ENCODE results near the gene SEPTIN12.

SEPTIN12 gene

DNA sequence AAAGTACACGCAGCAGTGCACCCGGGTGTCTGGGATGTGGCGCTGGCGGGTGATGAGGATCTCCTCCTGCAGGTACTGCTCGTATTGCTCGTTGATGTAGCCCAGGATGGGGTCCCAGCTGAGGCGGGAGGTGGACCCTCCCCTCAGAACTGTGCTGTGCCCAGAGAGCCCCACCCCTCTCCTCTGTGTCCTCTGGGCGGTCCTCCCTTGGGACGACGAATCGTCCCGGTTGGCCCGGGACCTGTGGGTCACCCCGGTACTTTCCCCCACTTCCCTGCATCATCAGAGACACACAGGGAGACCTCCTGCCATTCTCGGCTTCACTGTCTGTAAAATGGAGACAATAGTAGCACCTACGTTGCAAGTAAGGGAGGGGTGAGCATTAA, 4.2 kb downstream of the SEPTIN12 start:
- no peak for DNase-seq (ENCODE audit: low spot score)

DNA sequence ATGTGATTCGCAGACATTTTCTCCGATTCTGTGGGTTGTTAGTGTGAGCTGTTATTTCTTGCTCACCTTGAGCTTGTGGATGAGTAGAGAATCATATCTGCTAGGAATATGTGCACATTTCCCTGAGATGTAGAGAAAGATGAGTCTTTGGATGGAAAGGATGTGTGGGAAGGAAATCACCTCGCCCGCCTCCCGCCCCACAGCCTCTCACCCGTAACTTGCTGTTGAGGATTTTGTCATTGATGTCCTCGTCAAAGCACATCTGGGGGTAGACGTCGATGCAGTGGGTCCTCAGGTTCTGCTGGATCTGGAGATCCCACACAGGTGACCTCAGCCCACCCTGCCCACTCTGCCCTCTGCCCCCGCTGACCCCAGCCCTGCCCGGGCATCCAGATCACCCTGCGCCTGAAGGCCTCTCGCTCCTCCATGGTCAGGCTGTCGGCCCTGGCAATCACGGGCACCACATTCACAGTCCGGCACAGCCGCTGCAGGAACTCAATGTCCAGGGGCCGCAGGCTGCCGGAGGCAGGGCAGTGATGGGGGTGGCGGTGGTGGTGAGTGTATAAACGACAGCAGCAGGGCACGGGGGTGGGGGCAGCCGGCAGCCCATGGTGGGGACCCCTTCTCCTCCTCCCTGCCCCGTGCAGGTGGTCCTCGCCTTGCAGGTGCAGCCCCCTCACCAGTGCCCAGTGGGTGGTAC, 4.7 kb downstream of the SEPTIN12 start:
- DNase-seq (ENCODE audit: low spot score), result no peak

DNA sequence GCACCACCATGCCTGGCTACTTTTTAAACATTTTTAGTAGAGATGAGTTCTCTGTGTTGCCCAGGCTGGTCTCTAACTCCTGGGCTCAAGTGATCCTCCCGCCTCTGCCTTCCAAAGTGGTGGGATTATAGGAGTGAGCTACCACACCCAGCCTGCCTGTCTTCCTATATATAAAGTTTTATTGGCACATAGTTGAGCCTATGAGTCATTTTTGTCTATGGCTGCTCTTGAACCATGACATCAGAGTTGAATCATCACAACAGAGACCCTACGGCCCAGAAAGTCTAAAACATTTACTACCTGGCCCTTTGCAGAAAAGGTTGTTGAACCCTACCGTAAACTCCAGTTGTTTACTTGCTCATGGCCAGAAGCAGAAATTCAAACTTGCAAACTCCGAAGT, 7.9 kb downstream of the SEPTIN12 start:
- no peak for DNase-seq (ENCODE audit: low spot score)

DNA sequence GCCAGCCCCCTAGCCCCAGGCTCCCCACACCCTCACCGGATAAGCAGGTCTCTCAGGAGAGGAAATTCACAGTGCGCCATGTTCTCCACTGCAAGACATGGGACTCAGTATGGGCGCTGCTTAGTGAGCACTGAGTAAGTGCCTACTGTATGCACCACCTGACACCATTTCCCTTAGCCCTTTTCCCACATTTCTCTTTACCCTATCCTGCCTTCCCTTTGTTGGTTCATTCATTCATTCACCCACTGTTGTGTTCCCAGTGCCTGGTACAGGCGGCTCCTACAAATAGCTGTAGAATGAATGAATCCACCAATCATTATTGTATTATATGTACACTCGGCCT, 10.1 kb downstream of the SEPTIN12 start:
- DNase-seq (ENCODE audit: low spot score), result no peak

DNA sequence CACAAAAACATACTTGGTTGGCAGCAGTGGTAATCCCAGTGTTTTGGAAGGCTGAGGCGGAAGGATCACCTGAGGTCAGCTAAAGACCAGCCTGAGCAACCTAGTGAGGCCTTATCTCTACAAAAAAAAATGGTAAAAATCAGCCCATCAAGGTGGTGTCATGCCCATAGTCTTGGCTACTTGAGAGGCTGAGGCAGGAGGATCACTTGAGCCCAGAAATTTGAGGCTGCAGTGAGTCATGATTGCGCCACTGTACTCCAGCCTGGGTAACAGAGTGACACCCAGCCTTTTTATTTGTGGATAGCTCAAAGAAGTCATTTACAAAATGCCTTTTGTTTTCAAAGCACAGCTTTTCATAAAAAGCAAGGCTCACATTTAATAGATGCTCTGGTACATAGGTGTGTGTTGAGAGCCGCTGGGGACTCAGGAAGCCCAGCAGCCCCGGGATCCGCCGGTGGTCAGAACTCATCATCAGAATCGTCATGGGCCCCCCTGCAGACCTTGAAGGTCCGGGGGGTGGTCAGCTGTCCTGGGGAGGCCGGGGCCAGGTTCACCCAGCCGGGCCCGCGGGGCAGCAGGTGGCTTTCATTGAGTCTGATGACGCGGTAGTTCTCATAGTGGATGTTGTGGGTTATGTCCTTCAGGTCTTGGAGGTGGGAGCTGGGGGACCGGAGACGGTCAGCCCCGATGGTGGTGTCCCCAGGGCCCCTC, 10.7 kb downstream of the SEPTIN12 start:
- no peak for DNase-seq (ENCODE audit: low spot score)

DNA sequence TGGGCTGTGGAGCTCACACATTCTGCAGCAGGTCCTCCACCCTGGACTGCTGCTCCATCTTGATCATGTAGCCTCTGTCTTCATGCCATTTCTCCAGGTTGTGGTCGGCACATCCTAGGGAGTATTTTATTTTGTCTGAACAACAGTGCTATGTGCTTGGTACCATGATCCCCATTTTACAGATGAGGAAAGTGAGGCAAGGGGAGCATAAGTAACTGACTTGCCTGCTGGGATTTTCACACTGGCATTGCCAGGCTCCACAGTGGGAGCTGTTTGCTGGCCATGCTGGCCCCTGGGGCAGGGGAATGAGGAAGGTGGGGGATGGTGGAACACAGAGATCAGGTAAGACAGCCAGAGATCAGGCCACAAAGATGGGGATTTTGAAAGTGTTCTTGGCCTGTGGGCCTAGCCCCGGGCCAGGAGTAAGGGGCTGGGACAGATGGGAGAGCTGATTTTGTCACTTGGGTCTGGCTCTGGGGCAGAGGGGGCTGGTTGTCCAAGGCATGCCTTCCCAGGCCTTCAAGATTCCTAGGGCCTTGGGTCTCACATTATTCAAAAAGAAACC, 11.9 kb downstream of the SEPTIN12 start:
- no peak for DNase-seq (ENCODE audit: low spot score)

DNA sequence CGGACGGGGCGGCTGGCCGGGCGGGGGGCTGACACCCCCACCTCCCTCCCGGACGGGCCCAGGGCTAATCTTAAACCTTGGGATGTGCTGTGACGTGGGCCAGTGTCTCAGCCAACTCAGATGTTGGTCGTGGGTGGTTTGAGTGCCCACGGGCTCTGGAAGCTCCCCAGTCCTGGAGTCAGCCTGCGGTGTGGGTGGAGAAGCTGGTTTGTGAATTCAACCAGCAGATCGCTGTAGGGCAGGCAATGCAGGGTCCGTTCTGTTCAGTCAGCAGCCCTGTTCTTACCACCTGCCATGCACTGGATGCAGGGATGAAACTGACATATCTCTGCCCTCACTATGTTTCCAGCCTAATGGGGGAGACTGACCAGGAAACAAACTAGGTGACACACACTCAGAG, 13.1 kb downstream of the SEPTIN12 start:
- DNase-seq (ENCODE audit: low spot score), result no peak

DNA sequence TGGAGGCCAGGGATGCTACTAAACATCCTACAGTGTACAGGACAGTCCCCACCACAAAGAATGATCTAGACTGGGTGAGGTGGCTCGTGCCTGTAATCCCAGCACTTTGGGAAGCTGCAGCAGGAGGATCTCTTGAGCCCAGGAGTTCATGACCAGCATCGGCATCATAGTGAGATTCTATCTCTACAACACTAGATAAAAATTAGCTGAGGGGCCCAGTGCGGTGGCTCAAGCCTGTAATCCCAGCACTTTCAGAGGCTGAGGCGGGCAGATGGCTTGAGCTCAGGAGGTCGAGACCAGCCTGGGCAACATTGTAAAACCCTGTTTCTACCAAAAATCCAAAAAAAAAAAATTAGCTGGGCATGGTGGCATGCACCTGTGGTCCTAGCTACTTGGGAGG, 15.8 kb downstream of the SEPTIN12 start:
- no peak for DNase-seq (ENCODE audit: low spot score)

DNA sequence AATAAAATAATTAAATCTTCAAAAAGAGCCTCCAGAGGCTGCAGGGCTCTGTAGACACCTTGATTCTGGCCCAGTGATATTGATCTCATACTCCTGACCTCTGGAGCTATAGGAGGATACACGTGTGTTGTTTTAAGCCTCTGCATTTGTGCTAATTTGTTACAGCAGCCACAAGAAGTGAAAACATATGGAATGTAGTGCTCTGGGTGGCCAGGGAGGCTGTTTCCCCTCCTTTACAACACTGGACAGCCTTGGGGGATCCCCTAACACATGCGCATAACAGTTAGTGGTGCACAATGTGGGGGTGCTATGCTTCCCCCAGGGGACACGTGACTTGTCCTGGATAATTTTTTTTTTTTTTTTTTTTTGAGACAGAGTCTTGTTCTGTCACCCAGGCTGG, 16.5 kb downstream of the SEPTIN12 start:
- no peak for DNase-seq (ENCODE audit: low spot score)

DNA sequence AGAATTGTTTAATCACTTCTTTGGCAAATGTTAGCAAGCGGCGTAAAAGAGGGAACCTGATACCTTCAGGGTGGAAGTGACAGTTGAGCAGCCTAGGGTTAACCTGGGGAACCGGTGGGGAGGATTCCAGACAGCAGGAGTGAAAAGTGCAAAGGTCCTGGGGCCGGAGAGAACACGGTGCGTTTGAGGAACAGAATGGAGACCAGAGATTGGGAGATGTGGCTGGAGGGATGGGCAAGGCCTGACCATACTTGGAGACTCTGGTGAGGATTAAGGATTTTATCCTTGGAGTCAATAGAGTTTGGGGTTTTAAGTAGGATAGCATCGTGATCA, 18.9 kb downstream of the SEPTIN12 start:
- DNase-seq (ENCODE audit: low spot score), result no peak

DNA sequence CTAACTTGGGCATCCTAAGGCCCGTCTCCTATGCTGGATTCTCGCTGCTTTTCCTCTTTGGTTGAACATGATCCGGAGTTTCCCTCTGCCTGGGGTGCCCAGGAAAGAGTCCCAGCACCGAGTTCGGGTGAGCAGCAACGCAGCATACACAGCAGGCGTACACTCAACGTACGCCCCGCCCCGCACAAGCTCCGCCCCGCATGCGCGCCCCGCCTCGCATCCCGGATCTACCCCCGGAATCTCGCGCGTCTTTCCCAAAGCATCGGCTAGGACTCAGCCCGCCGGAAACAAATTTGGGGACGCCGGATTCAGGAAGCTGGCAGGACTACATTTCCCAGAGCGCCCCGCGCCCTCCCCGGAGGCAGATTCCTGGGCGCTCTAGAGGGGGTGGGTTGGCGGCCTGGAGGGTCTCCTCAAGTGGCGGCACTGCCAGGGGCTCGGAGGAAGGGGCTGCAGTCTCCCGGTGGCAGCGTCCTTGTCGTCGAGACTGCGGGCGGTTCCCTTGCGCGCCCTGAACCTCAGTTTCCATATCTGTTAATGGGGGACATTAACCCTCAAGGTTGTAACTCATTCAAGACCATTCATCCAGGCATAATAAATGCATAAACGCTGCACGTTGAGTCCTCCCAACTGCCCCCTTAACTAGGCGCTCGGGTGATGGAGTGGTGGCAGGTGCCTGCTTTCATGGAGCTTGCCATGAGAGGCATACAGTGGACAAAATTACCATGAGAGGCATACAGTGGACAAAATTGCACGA, 19.4 kb downstream of the SEPTIN12 start:
- DNase-seq (ENCODE audit: low spot score), result peak; percentile 97

DNA sequence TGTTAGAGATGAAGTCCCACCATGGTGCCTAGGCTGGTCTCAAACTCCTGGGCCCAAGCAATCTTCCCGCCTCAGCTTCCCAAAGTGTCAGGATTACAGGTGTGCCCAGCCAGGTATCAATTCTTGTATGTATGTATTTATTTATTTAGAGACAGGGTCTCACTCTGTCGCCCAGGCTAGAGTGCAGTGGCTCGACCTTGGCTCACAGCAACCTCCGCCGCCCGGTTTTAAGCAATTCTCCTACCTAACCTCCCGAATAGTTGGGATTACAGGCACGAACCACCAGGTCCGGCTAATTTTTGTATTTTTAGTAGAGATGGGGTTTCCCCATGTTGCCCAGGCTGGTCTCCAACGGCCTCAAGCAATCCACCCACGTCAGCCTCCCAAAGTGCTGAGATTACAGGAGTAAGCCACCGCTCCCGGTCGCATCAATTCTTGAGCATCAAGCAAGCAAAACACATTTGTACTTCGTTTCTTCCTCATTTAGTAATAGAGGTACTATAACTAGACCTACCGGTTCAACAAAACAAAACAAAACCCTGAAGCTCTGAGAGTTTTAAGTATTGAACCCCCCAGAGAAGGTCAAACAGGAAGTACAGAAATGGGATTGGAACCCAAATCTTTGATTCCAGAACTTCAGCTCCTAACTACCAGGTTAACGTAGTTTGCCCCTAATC, 20.1 kb downstream of the SEPTIN12 start:
- no peak for DNase-seq (ENCODE audit: low spot score)

DNA sequence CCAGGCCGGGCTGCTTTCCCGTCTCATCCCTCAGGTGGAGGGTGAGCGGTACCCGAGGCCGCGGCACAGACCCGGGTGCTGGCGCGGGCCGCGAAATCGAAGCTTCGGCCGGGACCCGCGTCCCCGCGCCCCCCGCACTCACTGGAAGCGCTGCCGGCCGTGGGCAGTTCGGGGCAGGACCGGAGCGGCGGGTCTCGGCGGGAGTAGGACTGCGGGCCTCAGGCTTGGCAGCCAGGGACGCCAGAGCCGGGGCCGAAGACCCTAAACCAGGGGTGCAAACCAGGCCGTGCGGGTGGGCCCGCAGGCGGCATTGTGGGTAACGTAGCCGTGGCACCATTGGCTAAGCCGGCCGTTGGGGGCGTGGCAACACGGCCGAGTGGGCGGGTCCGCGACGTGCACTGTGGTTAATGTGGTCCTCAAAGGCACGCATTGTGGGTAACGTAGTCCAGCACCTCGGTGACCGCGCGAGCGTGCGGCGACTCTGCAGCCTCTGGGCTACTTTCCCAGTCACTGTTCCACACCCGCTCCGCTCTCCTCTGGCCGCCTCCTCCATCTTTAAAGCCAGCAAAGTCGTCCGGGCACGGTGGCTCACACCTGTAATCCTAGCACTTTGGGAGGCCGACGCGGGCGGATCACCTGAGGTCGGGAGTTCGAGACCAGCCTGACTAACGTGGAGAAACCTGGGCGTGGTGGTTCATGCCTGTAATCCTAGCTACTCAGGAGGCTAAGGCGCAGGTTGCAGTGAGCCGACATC, 21.1 kb downstream of the SEPTIN12 start, which contains the start of gene ZNF500:
ZNF500 (minus strand) TSS at position 288 of the 754 bp plus-strand sequence. CDS start 1,184 bp downstream, outside the sequence.
- peak; percentile 99 for DNase-seq (ENCODE audit: low spot score)

DNA sequence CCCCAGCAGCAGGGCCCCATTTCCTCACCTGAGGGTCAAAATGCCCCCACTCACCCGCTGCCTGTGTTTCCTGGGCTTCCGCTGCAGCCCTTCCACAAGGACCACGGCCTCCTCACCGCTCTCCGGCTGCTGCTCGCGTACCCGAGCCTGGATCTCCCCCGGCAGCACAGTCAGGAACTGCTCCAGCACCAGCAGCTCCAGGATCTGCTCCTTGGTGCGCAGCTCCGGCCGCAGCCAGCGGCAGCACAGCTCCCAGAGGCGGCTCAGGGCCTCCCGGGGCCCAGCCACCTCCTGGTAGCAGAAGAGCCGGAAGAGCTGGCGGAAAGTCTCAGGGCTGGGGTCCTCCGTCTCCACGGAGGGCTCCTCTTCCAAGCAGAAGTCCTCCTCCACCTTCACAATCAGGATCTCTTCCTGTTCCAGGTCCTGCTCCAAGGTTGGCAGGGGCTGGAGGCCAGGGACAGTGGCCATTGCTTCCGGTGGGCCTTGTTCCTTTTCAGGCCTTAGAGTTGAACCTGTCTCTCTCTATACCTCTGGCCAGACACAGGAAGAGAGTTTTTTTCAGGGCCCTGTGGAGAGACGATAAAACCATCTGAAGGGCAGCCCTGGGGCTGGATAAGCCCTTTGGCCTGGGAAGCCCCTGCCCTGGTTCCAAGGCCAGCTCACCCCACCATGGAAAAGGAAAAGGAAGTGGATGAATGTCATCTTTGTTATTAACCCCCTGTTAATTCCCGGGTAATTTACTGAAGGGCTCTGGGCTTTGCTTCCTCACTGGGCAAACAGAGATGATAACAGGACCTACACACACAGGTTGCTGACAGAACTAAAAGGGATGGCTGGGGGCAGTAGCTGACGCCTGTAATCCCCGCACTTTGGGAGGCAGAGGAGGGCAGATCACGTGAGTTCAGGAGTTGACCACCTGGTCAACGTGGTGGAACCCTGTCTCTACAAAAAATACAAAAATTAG, 22.4 kb downstream of the SEPTIN12 start:
- no peak for DNase-seq (ENCODE audit: low spot score)

DNA sequence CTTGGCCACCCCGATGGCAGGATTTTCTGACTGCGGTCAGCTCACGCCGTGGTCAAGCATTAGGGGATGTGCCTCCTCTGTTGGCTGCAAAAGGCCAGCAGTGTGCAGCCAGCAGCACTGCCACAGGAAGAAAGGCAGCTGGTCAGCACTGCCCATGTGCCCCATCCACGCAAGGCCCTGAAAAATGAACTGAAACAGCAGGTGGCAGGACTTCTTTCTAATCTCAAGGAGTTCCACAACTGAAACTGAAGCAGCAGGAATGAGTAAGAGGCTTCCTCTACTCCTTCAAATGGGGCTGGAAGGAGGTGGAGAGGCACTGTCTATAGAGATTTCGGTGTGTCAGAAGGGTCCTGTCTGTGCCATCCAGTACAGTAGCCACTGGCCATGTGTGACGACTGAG, 24.4 kb downstream of the SEPTIN12 start:
- DNase-seq (ENCODE audit: low spot score), result no peak

DNA sequence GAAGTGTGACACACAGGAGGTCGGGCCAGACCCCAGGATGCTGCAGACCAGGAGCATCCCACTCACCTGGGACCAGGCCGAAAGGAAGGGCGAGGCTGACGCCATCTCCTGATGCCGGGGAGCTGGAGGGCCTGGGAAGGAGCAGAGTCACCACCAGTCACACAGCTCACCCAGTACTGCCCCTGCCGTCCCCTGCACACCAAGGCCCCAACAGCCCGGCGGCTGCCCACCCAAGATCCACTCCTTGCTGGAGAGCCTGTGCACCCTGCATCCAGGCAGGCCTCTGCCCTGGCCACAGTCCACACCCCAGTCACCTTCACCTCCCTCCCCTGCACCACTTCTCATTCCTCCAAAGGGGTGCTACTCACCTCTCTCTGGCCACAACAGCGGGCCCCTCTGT, 25.9 kb downstream of the SEPTIN12 start:
- no peak for DNase-seq (ENCODE audit: low spot score)

DNA sequence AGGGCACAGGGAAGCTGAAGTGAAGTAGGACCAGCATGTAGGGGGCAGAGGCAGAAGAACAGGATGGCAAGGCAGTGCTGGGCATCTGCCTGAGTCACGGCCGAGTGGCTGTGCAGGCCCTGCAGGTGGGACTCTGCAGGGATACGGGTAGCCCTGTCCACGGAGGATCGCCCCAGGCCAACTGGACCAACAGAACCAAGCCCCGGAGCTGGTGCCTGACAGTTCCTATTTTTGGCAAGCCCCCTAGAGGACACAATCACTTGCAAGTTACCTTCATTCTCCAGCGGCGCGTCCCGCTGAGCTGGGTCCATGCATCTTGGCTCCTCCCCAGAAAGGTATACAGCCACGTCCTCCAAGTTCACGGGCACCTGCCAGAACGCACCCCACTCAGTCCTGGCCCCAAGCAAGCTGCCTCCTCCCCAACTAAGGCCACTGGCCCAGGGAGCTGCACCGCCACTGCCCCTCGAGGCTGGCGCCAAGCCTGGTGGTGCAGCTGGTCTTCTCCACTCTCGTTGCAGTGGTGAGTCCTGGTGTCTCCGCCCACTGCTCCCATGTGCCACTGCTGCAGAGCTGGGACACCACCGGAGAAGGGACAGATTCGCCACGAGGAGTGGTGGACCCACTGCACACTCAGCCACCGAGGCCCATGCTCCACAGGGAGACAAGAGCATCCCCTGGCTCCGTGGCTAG, 27.8 kb downstream of the SEPTIN12 start:
- DNase-seq (ENCODE audit: low spot score), result no peak

DNA sequence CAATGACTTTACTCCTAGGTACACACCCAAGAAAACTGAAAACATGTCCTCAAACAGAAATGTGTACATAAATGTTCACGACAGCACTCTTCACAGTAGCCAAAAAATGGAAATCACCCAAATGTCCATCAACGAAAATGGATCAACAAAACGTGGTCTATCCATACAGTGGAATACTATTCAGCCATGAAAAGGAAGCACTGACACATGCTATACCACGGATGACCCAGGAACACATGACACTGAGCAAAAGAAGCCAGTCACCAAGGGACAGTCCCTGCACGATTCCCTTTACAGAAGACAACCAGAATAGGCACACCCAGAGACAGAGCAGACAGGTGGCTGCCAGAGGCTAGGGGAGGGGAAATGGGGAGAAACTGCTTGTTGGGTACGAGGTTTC, 32.5 kb downstream of the SEPTIN12 start:
- no peak for DNase-seq (ENCODE audit: low spot score)

DNA sequence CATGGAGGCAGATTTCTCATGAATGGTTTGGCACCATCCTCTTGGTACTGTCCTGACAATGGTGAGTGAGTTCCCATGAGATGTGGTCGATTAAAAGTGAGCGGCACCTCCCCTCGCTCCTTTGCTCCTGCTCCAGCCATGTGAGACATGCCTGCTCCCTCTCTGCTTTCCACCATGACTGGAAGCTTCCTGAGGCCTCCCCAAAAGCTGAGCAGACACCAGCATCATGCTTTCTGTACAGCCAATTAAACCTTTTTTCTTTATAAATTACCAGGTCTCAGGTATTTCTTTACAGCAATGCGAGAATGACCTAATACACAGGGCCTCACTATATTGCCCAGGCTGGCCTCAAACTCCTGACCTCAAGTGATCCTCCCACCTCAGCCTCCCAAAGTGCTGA, 33.3 kb downstream of the SEPTIN12 start:
- no peak for DNase-seq (ENCODE audit: low spot score)

DNA sequence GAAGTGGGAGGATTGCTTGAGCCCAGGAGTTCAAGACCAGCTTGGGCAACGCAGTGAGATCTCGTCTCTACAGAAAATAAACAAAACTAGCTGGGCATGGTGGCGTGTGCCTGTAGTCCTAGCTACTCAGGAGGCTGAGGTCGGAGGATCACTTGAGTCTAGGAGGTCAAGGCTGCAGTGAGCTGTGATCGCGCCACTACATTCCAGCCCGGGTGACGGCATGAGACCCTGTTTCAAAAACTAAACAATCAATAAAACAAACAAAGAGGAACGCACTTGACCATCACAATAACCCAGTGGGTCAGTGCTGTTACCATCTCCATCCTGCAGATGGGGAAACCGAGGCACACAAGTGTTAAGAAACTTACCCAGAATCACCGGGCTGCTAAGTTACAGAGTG, 34.9 kb downstream of the SEPTIN12 start:
- DNase-seq (ENCODE audit: low spot score), result no peak

Data from ecto neural progenitor cell (in vitro differentiated cells).